Endometrium (tissue), 2 donors: Measurements from ENCODE around the gene ANAPC1.
"Not testable (repeated sequence)": the region's sequence is repeated elsewhere in the genome, so short reads cannot be mapped to it uniquely, and the experiment has no call there.

ENCODE experiments used
- FAIRE-seq: peaks from 2 replicates; lab custom pipeline; 2012; peaks lifted over from hg19 to GRCh38; lab: Jason Lieb, UNC
- donor health status: control.
- donor health status: control.

ANAPC1 gene

GRCh38 chr2:111782195-111782594, 101.8 kb downstream of the ANAPC1 start:
- FAIRE-seq = not testable (repeated sequence)

DNA sequence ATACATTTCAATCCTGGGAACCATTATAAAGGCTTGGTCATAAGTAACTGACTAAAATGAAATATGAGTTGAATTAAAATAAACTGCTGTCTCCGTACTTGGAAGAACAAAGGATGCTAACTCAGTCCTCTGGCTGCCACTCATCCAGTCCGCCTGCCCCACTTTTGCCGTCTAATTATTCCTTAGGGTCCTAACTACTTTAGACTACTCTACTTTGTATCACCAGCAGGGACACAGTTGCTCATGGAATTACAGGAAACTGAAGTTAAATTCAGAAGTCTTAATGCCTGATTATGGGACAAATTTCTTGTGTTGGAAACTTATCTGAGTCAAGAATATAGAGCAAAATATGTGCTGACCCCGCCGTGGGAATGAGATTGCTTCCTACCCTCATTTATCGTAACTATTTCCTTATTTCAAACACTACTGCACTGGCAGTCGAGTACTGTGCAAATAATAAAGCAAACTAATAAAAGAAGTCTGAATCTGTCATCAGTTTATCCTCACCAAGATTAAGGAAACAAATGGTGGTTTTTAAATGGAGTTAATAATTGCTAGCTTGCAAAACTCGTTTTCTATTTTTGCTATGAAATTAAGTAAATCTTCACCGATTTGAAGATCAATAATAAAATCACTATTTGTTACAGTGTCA, 102.4 kb downstream of the ANAPC1 start:
- FAIRE-seq = not testable (repeated sequence)

GRCh38 chr2:111777155-111777554, 106.8 kb downstream of the ANAPC1 start:
- not testable (repeated sequence) for FAIRE-seq

DNA sequence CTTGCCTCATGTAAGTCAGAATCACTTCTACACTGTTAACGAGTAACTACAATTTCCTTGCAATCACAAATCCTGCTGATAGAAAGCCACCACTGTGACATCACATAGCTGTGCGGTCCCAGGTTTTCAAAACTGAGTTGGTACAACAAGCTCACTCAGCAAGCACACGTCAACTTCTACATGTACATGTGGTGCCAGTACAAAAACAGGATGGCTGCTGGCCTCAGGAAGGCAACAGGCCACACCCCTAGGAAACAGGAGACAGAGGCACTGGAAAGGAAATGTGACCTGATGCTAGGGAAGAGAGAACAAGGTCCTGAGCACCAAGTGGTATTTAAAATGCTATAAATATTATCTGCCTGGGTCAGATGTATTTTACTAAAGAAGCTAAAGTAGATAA, 107.7 kb downstream of the ANAPC1 start:
- not testable (repeated sequence) for FAIRE-seq

- not testable (repeated sequence) for FAIRE-seq
Measured at GRCh38 chr2:111772180-111772579, 111.8 kb downstream of the ANAPC1 start.

GRCh38 chr2:111770916-111771658, 112.9 kb downstream of the ANAPC1 start:
- not testable (repeated sequence) for FAIRE-seq

DNA sequence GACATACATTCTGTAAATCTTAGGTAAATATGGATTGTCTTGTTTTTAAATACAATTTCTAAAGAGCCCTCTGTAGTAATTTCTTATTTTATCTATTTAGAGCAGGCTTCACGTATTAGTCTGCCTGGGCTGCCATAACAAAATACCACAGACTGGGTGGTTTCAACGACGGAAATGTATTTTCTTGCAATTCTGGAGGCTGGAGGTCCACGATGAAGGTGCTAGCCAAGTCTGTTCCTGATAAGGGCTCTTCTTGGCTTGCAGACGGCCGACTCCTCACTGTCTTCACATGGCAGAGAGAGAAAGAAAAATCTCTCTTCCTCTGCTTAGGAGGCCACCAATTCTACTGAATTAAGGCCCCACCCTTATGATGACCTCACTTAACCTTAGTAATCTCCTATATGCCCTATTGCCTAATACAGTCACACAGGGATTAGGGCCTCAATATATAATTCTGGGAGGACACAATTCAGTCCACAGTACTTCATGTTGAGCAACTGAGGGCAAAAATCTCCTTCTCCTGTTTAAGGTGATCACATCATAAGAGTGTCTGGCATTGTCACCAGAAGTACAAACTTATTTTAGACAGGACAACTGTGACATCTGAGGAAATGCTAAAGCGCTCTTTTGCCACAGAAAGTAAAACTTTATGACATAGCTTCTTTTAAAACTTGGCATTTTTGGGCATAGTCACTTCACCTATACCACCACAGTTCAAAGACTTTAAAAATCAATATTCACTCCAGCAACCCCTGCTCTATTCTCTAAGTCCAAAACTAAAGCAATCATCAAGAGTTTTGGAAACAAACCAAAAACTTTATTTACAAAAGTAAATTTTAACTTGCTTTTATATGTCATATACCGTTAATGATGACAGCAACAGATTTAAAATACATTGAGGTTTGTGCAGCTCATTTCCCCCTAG, 115.5 kb downstream of the ANAPC1 start:
- FAIRE-seq = not testable (repeated sequence)

GRCh38 chr2:111767087-111767486, 116.9 kb downstream of the ANAPC1 start:
- not testable (repeated sequence) for FAIRE-seq

- FAIRE-seq = not testable (repeated sequence)
Measured at GRCh38 chr2:111766295-111766694, 117.7 kb downstream of the ANAPC1 start.

DNA sequence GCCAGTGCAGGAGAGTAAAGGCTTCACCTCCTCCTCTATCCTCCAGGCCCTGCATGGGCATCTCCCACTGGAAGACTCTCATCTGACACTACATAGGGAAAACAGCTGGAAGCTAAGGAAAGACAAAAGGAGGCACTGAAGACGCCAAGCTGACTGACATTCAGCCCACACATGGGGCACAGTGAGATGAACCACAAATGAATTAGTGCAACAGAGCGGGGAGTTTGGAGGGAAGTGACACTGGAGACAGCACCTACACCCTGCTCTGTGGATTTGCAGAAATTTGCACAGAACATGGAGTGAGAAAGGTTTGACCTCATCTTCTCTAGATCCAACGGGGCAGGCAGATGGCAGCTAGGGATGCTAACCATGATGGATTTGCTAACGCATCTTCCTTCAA, 119.8 kb downstream of the ANAPC1 start:
- FAIRE-seq = not testable (repeated sequence)

GRCh38 chr2:111760697-111761284, 123.2 kb downstream of the ANAPC1 start:
- not testable (repeated sequence) for FAIRE-seq

- not testable (repeated sequence) for FAIRE-seq
Measured at GRCh38 chr2:111752533-111752932, 131.5 kb downstream of the ANAPC1 start.

DNA sequence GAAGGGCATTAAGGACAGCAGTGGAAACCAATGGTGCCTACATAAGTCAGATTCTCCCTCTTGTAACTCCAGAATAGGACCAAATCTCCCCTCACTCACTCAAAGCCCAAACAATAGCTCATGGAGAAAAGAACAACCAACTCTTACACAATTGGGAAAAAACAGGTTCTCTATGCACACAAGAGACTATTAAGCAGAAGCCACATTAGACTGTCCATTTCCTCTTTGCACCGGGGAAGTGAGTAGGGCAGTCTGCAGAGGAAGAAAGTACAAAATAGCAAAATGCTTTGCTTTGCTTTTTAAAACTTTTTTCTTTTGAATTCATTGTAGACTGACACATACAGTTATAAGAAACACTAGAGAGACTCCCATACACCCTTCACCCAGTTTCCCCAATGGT, 133.4 kb downstream of the ANAPC1 start:
- FAIRE-seq = not testable (repeated sequence)

DNA sequence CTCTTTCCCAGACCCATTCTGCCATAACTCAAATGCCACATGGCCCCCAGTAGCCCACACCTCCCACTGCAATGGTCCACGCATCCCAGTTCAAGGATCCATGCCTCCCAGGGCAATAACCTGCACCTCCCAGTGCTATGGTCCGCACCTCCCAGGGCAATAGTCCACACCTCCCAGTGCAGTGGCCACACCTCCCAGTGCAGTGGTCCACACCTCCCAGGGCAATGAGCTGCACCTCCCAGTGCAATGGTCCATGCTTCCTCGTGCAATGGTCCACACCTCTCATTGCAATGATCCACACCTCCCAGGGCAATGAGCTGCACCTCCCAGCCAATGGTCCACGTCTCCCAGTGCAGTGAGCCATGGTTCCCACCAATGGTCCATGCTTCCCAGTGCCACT, 135.6 kb downstream of the ANAPC1 start:
- not testable (repeated sequence) for FAIRE-seq

DNA sequence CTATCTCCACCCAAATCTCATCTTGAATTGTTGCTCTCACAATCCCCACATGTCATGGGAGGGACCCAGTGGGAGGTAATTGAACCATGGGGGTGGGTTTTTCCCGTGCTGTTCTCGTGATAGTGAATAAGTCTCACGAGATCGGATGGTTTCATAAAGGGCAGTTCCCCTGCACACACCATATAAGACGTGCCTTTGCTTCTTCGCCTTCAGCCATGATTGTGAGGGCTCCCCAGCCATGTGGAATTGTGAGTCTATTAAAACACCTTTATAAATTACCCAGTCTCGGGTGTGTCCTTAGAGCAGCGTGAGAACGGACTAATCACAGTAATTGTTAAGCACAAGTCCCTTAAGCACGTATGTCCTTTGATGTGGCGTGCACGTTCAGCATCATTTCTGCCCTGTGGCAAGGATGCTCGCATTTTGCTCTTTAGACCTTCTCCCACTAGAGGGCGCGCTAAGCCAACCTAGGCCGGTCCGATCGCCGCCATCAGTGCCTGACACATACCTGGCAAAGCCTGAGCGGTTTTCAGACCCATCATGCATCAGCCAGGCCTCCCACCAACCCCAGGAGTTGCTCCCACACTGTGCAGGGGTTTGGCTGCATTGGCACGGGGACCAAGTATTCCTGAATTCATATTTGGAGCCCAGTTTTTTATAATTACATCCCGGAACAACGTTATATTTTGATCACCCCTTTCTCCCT, 136.4 kb downstream of the ANAPC1 start:
- FAIRE-seq = not testable (repeated sequence)

- FAIRE-seq = not testable (repeated sequence)
Measured at GRCh38 chr2:111744751-111745150, 139.2 kb downstream of the ANAPC1 start.

- not testable (repeated sequence) for FAIRE-seq
Measured at GRCh38 chr2:111741517-111741916, 142.5 kb downstream of the ANAPC1 start.

- FAIRE-seq = peak; percentile 63
Measured at GRCh38 chr2:111735838-111736721, 147.9 kb downstream of the ANAPC1 start.

DNA sequence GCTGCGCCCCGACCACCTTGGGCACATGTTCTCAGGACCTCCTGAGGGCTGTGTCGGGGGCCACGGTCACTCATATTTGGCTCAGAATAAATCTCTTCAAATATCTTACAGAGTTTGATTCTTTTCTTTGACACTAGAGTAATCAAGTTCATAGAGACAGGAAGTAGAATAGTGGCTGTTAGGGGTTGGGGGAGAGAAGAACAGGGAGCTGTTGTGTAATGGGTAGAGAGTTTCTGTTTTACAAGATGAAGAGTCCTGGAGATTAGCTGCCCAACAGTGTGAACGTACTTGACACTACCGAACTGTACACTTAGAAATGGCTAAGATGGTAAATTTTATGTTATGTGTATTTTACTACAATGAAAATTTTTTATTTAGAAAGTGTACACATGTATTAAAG, 148.6 kb downstream of the ANAPC1 start:
- not testable (repeated sequence) for FAIRE-seq

DNA sequence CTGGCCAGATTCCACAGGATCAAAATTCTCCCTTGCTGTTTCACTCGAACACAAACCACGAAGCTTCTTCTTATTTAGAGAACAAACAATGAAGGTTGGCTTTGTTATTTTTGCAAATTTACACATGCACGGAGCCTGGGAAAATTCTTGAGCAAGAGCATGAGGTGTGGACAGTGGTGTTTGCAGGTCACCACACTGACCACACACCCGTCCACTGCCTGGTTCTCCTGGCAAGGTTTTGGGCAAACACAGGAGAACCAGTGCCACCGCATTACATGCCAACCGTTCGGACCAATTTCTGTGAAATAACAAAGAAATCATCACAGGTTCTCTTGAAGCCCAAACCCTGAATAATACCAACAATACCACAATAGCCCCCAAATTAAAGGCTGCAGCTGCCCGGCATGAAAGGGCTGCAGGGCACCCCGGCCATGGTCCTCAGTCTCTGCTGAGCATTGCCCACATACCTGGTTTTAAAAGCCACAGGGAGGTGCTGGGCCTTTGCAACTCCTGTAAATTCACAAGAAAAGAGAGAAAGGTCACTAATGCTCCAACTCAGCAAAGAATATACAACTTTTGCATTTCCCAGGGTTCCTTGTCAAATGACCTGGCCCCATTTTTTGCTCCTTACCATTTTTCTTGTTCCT, 154.1 kb downstream of the ANAPC1 start:
- FAIRE-seq = not testable (repeated sequence)
